Pulmonary artery endothelial cell (primary cell): ENCODE results near the gene MACROD1. TPM values are rescaled to one million over a fixed set of nuclear protein-coding genes. Genes with fewer than 3 reads are reported as not detected.
"Not testable (repeated sequence)": the region's sequence is repeated elsewhere in the genome, so short reads cannot be mapped to it uniquely, and the experiment has no call there.

Source experiments
- DNase-seq: peaks from one replicate; pipeline ENCODE4 v3.0.0-alpha.2; 2011; ENCODE audit warnings: low read depth, low spot score
- total RNA-seq: library from RNA; depleted of rRNA; stranded (reverse); fragments of >200 nt; gene quantifications from 2 replicates; pipeline ENCODE4 v1.2.3, GENCODE V29; 2014

The MACROD1 gene
- total RNA-seq, 1 donor from 2014 or later = 37.7 TPM

DNA sequence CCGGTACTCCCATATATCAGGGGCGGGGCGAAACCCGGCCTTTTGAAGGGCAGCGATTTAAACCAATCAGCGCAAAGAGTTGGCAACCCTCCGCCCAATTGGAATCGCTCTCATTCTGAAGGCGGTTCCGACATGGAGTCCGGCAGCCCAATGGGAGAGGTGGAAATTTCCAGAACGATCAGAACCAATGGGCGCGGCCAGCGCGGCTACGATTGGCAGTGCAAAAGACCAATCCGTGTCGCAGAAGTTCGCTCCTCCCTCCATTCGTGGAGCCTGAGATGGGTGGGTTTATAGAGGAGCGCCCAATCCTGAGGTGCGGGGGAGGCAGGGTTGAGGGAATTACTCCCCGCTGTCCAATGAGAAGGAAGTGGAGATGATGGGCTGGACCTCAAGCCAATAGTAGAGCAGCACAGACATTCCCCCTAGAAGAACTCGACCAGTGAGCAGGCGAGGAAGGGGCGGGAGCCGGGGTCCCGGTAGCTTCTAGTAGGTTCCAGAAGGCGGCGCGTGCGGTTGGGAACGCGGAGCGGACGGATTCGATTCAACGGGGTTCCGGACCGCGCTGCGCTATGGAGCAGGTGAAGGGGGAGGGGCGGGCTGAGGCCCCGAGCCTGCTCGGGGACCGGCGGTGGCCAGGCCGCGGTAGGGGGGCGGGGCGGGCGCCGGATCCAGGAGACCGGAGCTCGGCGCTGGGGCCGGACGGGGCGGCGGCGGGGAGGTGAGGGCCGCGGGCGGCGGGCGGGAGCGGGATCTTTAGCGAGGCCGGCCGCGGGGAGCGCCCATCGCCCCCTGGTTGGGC, 20.0 kb upstream of the MACROD1 start, which contains the start of gene STIP1:
TSS of gene STIP1 (plus strand) at position 479 of the 799 bp plus-strand sequence. CDS start at position 570, 91 bp downstream.
- DNase-seq = peak; percentile 100

DNA sequence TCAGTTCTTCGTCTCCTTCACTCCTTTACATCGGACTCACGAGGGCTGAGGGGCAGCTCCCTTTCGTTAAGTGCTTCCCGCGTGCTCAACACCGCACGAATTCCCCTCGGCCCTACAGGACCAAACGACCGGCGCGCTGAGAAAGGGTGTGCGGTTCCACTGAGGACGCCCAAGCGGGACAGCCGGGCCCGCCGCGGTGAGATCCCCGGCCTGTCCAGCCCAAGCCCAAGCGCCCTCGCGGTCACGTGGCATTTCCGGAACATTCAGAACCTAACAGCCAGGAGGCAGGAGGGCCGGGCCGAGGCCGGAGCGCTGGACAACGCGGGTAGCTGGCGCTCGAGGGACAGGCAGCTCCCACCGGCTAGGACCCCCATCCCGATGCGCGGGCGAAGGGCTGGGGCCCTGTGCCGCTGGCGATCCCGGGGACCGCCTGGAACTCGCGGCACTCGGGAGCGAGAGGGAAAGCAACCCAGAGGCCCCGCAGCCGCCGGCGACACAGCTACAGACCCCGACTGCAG, 19.3 kb upstream of the MACROD1 start:
- peak; percentile 64 for DNase-seq

DNA sequence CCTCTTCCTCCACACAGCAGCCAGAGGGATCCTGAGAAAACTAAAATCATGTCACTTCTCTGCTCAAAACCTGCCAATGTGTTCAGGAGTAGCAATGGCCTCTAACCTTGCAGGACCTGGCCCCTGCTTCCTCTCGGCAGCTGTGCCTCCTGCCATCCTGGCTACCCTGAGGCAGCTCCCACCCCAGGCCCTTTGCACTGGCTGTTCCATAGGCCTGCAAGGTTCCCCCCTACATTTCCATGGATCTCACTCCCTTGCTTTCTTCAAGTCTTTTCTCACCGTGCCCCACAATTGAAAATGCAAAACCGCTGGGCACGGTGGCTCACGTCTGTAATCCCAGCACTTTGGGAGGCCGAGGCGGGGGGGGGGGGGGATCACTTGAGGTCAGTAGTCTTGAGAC, 18.0 kb upstream of the MACROD1 start:
- DNase-seq = no peak

DNA sequence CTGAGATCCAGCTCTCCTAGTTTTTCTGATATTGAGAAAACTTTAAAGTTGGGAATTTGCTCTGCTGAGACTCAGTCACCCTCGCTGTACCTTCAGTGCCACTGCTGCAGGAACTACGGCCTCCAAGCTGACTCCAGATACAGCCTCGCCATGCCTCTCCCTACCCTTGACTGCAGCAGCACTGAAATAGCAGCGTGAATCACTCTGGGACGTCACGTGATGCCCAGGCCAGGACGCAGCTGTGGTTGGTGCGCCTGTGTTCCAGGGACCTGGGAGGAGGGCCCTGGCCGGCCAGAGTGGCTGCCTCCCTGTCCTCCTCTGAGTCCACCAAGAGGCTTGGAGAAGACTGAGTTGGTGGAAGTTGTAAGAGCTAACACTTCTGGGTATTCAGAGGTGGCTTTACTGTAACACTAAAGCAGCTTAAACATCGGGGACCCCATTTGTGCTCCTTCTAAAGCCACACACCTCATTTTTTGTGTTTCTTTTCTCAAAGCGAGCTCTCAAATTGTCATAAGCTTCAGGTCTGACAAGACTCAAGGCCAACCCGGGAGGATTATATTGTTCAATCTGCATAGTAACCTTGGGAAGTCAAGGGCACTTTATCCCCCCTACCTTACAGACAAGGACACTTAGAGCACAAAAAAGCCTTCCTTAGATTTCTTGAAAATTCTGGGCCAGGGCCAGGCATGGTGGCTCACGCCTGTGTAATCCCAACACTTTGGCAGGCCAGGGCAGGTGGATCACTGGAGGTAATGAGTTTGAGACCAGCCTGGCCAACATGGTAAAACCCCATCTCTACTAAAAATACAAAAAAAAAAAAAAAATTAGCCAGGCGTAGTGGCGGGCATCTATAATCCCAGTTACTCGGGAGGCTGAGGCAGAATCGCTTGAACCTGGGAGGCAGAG, 15.8 kb upstream of the MACROD1 start:
- DNase-seq = peak; percentile 82

DNA sequence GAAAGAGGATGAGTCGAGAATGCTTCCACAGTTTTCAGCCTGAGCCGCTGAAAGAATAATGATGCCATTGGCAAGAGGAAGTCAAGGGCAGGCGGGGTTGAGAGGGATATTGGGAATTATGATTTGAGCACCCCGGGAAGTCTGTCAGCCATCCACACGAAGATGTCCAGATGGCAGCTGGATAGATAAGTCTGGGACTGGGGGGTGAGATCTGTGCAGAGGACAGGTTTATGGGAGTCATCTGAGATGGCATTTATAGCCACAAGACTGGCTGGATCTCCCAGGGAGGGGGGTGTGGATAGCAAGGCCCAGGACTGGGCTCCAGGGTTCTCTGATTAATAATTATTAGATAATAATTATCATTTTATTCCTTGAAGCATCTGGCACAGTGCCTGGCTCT, 15.0 kb upstream of the MACROD1 start:
- no peak for DNase-seq

DNA sequence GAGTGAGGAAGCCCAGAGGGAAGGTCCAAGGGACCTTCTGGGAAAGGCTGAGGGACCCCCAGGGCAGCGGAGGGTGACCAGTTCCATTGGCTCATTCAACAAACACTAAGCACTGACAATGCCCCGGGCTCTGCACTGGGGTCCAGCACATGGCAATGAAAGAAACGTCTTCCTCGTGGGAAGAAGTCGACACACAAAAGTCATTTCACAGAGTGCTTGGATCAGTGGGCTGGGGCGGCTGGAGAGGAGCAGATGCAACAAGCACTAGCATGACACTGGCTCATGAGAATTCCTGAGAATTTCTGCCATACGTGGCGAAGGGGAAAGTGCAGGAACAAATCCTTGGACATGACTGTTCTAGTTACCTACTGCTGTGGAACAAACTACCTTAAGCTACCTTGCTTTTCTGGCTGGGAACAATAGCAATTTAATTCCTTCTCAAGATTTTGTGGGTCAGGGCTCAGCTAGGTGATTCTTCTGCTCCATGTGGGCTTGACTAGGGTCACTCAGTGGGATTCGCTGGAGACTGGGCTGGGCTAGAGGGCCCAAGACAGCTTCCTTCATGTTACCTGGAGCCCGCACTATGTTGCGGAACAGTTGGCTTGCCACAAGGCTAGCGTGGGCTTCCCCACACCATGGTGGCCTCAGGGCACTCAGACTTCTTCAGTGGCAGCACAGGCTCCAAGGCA, 13.2 kb upstream of the MACROD1 start:
- DNase-seq = no peak

DNA sequence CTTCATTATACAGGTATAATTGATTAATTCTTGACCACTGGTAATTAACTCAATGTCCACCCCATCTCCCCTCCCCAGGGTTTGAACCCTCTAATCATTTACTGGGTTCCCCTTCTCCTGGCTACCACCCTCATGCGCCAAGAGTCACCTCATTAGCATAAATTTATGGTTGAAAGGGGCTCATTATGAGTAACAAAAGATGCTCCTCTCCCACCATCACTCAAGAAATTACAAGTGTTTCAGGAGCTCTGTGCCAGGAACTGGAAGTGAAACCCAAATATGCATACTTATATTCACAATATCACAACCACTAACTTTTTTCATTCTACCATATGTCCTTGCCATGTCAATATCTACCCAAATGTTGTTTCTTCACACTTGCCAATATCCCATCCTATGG, 12.3 kb upstream of the MACROD1 start:
- DNase-seq = no peak

DNA sequence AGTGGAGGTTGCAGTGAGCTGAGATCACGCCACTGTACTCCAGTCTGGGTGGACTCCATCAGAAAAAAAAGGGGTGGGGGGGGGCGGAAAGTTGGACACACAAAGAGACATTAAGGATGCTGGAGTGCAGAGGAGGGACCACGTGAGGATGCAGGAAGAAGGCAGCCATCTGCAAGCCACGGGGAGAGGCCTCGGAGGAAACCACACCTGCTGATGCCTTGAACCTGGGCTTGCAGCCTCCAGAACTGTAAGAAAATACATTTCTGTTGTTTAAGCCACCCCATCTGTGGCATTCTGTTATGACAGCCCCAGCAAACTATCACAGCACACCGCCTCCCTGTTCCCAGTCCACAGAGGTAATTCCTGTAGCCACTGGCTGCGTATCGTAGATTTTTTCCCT, 10.8 kb upstream of the MACROD1 start:
- DNase-seq = no peak

DNA sequence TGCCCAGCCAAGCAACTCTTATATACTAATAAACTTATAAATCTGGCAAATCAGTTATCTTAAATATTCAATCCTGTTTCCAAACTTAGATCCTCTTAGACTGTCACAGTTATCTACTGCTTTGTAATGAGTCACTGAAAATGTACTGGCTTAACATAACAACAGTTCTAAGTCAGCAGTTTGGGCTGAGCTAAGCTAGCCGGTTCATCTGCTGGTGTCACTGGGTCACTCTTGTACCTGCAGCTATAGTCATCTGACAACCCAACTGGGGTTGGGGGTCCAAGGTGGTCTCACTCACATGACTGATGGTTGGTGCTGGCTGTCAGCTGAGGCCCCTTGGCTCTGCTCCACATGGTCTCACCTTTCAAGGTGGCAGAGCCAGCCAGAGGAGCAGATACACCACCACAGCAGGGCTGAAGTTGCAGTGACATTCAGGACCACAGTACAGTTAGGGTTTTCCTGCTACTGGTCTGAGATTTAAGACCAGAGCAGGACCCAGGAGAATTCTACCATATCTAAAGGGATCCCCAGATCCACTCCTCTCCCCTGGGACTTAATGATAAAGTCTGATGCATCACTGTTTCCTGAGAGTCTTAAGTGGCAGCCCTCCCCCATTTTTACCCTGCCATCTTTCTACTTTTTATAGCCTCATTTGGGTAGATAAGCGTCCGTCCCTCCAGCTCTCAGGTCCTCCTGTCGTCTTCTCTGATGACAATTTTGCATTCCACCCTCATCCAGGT, 7.9 kb upstream of the MACROD1 start:
- DNase-seq = no peak

DNA sequence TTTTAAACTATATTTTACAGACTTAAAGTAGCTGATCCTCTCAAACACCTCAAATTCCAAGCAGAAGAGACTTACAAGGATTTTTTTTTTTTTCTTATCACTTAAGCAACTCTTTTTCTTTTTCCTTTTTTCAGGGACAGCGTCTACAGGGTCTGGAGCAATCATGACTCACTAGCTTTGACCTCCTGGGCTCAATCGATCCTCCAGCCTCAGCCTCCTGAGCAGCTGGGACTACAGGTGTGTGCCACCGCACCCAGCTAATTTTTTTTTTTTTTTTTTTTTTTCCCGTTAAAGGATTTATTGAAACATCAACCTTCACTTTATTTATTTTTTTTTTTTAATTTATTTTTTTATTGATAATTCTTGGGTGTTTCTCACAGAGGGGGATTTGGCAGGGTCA, 4.5 kb upstream of the MACROD1 start:
- no peak for DNase-seq

DNA sequence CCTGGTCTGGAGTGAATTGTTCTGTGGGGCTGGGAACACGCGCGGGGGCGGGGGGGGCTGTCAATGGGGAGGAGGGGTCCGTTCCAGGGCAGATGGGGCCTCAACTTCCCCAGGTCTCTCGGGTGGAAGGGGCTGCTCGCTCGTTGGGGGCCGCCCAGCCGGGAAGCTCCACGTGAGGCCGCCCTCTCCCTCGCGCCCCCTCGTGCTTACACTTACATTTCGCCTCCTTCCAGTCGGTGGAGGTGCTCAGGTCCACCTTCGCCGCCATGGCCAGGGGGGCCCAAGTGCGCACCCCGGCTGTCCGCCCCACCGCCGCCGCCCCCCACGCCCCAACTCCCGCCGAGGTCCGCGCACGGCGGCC, 452 bp downstream of the MACROD1 start:
- DNase-seq = no peak

DNA sequence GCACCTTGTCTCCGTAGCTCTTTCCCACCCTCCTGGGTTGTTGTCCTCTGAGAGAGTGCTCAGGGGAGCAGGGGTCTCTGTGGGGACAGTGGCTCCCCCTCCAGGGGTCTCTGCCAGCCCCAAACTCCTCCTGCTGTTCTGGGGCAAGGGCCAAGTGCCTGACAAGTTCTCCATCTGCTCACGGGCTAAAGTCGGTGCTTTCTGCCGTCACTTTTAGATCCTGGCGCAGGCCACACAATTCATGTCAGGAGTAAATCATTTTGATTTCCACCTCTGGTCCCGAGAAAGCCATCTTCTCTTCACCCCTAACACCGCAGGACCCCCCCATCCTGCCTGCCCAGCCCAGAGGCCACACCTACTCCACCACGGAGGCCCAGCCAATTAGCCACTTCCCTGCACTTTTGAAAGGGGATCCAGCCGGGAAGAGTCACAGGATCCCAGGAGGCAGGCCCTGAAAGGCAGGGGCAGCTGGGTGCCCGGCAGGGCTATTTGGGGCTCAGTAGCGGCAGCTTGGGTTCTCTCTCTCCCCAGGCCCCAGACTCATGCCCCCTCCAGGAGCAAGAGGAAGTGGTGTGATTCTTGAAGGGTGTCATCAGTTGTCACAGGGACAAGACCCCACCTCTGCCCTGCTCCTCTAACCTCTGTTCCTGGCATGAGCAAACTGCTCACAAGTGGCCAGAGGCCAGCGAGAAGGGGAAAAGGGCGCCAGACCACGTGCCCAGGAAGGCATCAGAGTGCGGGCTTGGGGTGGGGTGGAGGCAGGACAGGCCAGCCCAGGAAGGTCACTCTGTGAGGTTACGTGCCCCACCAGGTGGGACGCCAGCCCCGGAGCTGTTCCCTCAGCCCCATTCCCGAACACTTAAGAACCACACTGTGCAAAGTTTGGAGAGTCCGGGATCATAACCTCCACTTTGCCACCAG, 1.3 kb downstream of the MACROD1 start:
- DNase-seq = no peak

DNA sequence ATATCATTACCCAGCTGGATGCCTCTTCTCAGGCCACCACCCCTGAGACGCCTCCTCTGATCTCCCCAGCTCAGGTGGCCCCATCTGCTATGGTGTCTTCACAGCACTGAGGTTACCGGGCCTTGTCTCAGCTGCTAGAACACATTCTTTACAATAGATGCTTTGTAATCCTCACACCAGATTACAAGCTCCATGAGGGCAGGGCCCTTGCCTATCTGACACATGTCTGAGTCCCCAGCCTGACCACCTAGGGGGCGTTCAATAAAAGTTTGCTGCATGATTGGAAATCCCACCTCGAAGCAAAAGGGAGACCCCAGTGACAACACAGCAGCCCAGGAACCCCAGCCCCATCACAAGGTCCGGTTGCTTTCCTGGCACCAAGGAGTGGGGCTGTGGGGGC, 2.0 kb downstream of the MACROD1 start:
- DNase-seq = no peak

DNA sequence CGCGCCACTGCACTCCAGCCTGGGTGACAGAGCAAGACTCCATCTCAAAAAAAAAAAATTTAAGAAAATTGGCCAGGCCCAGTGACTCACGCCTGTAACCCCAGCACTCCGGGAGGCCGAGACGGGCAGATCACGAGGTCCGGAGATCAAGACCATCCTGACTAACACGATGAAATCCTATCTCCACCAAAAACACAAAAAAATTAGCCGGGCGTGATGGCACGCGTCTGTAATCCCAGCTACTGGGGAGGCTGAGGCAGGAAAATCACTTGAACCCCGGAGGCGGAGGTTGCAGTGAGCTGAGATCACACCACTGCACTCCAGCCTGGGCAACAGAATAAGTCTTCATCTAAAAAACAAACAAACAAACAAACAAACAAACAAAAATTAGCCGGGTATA, 3.1 kb downstream of the MACROD1 start:
- DNase-seq = not testable (repeated sequence)

DNA sequence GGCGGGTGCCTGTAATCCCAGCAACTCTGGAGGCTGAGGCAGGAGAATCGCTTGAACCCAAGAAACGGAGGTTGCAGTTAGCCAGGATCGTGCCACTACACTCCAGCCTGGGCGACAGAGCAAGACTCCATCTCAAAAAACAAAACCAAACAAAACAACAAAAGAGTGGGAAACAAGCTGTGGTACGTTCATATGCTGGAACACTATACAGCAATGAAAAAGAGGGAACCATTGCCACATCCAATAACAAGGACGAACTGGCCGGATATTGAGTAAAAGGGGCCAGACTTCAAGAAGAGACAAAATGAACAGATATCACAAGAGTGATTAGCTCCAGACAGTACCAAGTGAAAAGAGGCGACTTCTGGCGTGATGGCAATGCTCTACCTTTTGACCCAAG, 4.9 kb downstream of the MACROD1 start:
- no peak for DNase-seq

DNA sequence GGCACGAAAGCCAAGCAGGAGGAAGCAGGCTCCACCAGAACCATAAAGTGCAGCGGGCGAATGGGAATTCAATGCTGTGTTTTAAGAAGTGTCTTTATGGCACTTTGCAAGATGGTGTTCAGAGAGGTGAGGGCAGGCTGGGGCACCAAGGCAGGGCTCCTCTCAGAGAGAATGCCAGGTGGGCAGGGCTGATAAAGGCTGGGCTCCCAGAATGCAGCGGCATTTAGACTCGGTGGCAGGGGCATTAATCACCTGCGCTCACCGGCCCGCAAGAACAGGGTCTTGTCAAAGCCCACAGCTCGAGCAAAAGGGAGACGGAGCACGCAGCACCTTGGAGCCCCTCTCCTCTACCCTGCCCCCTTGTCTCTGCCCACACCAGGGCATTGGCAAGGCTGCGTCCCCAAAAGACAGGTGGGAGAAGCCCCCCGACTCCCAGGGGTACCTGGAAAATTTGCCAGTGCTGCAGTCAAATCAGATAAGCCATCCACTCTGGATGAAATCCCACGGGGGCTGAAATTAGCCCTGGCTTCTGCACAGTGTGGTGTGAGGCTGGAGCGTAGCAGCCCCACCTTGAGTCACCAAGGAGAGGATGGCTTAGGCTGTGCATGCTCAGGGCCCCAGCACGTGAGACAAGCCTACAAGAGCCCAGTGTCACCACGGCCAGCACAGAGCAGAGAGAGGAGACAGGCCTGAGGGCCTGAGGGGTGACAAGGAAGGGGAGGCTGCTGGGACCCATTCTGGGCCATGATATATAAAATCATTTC, 8.1 kb downstream of the MACROD1 start:
- no peak for DNase-seq

DNA sequence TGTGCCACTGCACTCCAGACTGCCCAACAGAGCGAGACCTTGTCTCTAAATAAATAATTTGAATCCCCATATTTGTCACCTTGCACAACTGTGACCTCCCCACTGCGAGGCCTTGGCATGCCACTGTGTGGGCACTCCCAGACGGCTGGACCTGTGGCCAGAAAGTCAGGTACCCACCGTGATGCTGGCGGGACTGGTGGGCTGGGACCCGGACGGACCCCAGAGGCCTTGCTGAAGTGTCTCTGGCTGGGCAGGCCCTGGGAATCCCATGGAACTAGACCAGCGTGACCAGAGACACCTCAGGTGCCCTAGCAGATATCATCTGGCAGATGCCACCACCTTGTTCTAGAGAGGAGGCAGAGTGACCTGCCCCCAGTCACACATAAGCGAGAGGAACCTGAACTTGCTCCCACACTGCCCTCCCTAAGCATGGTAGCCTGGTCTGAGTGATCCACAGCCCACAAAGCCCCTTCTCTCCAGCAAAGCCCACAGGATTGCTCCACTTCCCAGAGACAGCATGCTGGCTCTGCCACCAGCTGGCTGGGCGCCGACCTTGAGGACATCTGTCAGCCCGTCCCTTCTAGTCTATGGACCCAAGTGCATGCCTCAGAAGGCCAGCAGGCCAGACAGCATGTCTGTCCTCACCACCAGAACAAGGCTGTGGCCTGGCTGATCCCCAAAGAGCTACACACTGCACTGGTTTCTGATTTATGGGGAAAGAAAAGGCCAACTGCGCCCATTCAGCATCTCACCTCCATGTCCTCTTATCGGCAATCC, 9.5 kb downstream of the MACROD1 start:
- DNase-seq = no peak

DNA sequence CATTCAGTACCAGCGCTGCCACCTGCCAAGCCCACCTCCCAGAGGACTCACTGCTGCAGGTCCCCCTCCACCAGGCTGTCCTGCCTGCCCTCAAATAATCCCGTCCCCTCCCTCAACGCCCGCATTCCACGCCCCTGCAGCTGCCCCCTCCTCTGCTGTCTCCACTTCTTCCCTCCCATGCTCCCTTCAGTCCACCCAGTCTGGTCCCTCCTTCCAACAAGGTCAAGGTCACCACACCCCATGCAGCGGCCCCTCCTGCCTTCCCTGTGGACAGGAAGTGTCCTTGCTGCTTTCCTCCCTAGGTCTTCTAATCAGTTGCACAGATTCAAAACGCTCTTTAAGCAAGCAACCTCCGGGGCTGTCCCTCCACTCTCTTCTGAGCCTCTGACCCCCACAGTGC, 12.1 kb downstream of the MACROD1 start:
- DNase-seq = no peak
